HG02852 (cell line): Measurements from ENCODE around the gene KIF3A.

ENCODE experiments used
- ATAC-seq: cut with Tn5 transposase; IDR thresholded peaks from one replicate; pipeline ENCODE4 v1.9.1; 2021; ENCODE audit warnings: mild to moderate bottlenecking, moderate library complexity; ENCODE audit not compliant: unreplicated experiment

The KIF3A gene

DNA sequence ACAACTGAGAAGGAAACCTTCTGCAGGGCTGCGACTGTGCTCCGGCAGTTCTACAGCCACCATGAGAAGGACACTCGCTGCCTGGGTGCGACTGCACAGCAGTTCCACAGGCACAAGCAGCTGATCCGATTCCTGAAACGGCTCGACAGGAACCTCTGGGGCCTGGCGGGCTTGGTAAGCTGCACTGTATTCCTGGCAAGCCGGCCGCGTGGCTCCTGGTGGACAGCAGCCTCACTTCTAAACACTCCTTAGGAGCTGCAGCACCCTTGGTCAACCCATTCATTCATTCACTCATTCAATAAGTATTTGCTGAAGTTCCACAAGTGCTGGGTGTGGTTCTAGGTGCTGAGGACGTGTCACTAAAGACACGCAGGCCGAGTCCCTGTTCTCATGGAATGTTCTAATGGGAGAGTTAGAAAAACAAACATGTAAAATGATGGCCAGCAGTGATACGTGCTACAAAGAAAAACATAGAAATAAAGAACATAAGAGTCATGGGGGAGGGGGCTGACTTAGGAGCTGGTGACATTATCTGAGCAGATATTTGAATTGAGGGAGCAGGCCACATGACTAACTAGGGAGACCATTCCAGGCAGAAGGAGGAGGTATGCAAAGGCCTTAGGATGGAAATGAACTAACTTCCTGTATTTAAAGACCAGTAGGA is 57.5 kb downstream of the KIF3A start:
- ATAC-seq = no peak

DNA sequence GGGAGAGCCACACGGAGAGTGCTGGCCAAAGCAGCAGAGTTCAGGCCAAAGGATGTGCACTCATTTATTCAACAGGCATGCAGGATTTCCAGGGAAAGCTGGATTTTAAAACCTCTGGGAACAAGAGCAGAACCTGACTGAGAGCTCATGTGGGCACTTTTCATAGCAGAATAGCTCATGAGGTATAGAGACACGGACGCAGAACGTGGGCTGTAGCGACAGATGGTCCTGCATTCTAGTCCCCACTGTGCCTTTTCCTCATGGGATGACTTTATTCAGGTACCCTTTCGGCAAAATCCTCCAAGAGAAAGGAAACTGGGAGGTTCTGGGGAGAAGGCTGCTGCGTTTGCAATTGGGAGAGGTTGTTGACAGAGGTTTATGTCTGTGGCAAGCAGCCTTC is 58.2 kb downstream of the KIF3A start:
- no peak for ATAC-seq

DNA sequence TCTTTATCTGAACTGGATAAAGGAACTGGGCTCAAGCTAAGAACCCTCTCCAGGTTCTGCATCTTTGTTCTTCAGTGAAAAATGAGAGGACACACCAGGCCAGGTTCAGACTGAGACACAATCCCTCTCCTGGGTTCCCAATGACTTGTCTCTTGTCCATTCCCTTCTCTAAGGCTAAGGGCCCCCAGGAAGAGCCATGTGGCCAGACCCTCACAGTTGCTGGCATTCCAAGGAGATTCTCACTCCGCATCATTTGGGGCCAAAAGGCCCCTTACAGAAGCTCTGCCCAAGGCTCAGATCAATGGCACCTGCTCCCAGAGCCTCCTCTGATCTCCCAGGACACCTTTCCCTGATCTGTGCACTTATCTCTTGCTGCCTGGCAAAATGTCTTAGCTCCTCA is 58.6 kb downstream of the KIF3A start:
- no peak for ATAC-seq

DNA sequence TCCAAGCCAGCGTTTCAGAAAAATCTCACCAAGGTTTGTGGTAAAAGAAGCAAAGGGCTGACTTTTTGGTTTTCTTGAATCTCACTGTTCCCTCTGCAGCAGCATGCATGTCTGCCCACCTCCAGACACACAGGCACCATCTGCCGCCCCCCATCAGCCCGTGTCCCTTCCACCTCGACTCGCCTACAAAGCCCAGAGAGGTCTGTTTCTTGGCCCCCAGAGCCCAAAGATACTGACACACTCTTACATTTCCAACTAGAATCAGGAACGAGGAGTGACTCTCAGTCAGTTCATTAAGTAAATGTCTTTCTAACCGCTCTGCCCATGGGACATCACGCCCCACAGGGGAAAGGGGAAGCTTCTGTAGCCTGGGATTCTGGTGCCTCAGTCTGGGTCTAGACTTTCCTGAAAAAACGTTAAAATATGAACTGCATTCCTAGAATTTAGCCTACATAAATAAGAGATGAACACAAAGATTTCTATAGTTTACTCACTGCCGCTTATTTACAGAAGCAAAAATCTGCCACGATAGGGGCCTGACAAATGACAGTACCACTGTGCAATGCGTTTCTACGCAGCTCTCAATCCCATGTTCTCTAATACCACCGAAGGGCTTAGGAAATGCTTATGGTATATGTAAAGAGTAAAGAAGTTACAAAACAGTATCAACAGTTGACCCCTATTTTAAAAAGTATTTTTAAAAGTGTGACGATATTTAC is 59.5 kb downstream of the KIF3A start:
- ATAC-seq = no peak

DNA sequence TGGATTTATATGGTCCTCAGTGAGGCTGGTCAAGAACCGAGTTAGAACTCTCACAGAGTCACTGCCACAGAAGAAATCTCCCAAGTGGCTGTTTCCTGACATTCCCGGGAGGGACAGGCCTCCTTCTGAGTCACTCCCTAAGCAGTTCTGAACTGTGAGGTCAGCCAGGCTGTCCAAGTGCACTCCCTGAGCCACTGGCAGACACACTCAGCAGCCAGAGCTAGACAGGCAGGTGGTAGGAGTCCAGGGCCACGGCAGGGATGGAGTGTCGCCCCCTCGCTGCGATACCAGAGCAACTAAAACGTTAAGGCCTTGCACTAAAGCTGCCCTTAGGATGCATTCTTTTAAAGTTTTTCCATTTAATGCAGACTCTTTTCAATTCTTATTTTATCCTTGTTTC is 60.2 kb downstream of the KIF3A start:
- no peak for ATAC-seq

DNA sequence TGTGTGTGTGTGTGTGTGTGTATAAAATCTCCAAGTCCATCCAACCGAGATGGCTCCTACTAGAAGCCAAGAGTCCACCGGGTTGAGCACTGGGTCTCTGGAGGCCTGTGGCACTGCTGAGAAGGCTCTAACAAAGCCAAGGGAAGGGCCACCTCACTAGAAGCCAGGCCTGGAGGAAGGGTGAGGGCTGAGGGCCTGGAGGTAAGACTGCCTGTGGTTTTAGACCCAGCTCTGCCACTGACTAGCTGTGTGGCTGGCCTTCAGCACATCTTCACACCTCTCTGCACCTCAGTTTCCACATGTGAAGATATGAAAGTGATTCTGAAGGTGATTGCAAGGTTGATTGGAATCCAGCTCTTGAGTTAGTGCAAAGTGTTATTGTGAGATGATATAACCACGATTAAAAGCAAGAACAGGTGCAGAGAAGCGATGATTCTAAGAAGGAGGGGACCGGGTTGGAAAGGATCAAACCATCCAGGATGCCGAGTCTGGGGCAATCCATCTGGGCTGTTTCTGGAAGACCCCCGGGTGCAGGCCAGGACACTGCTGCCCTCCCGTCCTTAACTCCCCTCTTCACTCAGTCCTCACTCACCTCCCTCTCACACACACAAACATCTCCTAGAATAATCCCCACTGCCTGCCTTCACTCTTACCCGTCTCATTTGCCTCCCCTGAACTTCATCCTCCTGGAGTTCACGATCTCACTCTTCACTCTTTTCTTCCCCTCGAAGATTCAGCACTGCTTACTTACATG is 61.2 kb downstream of the KIF3A start:
- ATAC-seq = no peak

DNA sequence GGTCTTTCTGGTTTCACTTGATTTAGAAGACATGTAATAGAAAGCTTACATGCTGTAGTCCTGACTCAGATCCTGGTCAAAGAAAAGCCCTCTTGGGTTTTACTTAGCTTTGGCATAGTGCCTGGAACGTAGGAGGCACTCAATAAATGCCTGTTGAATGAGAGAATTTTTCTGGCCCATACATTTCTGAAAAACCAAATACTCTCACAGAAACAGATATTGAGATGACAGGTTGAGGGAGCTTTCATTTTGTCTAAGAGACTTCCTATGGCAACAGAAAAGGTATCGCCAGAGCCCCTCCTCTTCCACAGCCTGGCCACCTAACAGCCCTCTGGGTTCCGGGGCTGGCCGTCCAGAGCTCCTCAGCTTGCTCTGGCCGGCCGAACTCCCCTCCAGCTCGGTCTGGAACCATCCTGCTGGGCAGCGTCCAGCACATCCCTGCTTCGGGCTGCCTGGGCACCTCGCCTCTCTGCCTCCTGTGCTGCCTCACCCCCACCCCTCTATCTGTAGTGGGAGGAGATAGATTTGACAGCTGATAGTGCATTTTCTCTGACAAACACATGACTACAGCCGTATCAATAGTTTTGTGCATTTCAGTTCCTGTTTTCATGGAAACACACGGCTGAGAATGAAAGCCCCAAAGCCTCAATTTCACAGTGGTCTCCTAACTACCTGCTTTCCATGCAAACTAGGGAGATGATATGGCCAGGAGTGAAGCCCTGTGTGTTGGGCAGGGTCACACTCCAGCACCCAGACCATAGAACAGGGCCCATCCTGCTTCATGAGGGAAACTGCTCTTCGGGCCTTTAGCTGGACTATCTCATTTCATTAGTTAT is 62.5 kb downstream of the KIF3A start:
- ATAC-seq = peak; percentile 86

DNA sequence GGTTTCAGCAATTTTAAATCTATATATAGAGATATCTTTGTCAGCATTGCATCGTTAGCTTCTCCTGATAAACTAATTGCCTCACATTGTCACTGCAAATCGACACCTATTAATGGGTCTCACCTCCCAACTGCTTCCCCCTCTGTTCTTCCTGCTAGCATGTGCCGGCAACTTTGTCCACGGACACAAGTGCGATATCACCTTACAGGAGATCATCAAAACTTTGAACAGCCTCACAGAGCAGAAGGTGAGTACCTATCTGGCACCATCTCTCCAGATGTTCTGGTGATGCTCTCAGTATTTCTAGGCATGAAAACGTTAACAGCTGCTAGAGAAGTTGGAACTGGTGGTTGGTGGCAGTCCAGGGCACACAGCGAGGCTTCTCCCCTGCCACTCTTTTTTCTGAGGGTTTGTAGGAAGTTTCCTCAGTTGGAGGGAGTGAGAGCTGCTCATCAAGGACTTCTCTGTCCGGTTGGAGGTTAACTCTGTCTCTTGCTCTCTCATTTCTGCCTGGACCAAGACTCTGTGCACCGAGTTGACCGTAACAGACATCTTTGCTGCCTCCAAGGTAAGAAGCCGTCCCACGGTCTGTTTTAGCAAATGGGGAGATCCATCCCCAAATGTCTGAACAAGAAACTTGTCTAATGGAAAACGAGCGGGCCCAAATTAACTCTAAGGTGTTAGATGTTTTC is 63.3 kb downstream of the KIF3A start, which contains the start of gene IL4:
Gene IL4, plus strand, starts transcription at position 51 of the 692 bp plus-strand sequence. Its CDS starts 62 bp downstream, at position 113.
- no peak for ATAC-seq

DNA sequence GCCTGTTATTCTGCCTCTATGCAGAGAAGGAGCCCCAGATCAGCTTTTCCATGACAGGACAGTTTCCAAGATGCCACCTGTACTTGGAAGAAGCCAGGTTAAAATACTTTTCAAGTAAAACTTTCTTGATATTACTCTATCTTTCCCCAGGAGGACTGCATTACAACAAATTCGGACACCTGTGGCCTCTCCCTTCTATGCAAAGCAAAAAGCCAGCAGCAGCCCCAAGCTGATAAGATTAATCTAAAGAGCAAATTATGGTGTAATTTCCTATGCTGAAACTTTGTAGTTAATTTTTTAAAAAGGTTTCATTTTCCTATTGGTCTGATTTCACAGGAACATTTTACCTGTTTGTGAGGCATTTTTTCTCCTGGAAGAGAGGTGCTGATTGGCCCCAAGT is 63.9 kb downstream of the KIF3A start:
- no peak for ATAC-seq

DNA sequence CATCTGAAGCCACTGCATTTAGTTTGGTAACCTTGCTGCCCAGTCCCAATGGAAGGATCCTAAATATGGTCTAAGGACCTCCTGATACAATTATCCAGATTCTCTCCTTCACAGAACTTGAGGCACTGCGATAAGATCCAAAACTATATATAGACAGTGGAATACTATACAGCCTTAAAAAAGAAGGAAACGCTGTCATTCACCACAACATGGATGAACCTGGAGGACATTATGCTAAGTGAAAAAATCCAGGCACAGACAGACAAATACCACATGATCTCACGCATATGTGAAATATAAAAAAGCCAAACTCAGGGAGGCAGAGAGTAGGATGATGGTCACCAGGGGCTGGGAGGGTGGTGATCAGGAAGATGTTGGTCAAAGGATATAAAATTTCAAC is 66.3 kb downstream of the KIF3A start:
- ATAC-seq = no peak

DNA sequence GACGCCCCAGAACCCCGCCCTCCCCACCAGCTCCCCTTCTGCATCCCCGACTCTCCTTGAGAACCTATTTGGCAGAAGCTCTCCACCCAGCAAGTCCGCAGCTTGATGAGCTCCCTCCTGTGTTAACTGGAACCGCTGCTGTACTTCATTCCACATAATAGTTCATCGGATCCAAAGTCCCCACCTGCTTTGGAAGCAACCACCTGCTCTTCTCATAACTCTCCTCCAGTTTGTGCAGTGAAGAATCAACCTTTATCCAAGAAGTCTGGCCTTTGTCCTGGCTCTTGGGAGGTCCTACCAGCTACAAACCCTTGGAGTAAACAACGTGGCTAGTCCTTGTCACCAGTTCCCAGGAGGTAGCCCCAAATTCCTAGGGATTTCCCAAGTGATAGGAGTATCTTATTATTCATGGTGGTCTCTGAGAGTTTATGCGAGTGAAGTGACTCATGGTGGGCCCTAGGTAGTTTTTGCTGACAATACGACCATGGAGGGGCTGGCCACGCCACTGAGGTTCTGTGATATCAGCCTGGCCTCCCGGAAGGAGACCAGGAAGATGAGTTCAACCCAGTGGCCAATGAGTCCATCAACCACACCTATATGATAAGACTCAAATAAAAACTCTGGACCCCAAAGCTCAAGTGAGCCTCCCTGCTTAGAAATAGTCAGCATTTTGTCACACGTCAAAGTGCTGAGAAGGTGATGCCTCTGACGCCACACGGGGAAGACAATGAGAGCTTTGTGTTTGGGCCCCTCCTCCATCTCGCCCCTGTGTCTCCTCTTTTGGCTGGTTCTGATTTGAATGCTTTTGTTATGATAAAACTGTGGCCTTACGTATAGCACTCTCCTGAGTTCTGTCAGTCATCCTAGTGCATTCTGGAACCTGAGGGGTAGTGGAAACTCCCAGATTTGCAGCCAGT is 67.1 kb downstream of the KIF3A start:
- ATAC-seq = no peak

DNA sequence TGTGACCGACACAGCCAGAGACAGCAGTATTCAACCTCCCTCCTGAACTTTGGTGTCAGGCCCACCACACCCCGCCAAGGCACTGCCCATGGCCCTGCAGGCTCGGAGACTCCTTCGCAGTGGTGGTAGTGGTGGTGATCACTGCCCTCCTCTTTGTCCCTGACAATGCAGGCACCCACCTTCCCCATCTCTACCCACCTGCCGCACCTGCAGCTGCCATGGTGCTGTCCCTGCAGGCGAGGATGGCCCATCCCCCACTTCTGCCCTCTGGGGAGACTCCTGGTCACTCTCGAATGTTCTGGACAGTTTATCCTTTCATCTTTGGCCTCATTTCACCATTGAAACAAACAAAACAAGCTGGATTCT is 67.9 kb downstream of the KIF3A start:
- no peak for ATAC-seq

DNA sequence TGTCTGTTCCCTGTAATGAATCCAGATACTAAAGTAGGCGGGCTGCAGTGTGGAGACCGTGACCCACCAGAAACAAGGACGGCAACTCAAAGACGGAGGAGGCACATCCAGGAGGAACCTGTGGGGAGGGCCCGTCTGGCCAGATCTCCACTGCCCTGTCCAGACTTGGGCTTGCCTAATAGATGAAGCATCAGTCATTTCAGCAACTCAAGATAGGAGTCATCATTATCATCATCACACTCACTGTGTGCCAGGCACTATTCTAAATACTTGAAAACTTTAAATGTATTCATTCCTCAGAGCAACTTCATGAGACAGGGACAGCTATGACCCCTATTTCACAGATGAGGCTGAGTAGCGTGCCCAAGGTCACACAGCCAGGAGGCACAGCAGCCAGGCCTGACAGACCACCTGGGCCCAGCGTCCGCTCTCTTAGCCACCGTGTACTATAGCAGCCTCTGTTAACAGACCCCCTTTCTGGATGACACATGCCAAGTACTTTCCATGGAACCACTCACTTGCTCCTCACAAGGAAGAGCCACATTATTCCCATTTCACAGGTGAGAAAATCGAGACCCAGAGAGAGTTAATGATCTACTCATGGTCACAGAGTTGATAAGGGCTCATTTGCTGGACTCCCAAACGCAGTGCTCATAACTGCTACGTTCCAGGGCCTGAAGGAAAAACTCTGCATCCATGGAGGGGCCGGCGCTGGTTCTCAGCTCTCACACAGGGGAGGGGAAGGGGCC is 68.5 kb downstream of the KIF3A start:
- ATAC-seq = no peak

DNA sequence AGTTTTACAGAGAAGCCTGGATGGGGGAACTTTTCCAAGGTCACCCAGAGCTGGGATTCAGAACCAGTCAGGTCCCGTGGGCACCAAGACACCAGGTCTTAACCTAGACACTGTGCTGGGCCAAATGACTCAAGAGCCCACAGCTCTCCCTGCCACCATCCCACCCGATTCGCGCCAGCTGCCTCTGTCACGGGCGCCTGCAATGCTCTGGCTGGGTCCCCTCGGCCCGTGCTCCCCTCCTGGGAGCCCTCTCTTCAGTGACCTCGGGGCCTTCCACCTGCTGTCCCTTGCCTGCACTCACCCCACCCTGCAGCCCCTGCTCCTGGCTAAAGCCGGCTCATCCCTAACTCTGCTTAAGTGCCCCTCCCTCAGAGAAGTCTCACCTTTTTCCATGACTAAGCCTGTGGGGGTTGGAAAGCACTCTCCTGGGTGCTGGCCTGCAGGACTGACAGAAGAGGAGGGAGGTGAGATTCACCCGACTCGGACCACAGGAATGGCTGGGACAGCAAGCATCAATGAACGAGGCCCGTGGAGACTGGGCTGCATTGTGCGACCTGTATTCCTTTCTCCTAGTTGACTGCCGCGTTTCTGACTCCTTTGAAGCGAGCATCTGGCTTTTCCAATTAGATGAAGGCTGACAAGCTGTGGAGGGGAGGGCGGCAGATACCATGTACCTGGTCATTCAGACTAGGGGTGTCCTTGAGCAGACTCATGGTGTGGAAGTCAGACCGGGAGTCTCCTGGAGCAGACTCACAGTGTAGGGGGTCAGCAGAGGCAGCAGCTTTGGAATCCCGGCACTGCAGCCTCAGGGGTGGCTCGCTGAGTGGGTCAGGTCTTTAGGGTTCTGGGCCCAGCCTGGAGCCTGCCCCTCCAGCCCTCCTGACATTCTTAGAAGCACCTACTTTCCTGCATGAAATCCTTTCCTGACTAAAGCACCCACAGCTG is 69.3 kb downstream of the KIF3A start:
- no peak for ATAC-seq

DNA sequence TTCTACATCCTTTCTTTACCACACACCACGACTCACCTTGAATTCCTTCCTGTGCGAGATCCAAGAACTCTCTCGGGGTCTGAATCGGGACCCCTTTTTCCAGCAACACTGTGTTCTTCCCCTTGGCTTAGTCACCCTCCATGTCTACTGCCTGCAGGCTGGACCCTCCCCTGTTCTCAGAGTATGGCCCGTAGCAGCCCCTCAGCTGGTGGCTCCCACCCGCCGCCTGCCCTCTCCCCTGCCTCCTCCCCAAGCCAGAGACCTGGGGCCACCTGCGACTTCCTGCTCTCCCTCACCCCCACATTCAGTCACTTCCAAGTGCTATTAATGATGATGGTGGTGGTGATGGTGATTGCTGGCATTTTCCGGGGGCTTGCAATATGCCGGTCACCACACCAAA is 70.0 kb downstream of the KIF3A start:
- no peak for ATAC-seq

DNA sequence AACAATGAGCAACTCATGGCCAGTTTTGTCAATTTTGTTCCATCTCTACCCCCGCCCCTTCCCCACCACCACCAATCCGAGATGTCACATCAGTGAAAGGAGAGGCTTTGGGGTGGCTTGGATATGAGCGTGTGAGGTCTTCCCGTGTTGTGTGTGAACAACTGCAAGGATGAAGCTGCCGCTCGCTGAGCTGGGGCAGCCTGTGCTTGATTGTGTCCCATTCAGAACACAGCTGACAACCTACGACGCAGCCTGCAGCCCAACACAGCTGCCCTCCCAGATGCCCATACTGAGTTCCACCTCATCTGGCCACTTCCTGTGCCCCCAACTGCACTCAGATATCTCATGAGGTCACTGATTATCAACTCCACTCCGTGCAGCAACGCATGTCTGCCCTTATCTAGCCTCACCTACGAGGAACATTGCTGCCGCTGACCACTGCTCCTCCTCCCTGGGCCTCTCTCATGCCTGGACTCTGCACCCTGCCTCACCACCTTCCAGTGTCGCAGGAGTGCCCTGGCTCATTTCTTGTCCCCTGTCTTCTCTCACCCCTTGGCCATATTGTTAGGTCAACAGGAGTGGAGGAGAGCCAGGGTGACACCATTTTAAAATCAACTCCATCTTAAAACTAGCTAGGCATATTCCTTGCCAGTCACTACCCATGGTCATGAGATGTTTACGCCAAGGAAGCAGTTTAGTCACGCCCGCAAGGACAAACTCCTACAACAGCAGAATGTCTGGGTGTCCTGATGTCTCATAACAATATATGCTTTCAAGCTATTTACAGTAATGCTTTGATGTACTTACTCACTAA is 70.8 kb downstream of the KIF3A start:
- ATAC-seq = no peak

DNA sequence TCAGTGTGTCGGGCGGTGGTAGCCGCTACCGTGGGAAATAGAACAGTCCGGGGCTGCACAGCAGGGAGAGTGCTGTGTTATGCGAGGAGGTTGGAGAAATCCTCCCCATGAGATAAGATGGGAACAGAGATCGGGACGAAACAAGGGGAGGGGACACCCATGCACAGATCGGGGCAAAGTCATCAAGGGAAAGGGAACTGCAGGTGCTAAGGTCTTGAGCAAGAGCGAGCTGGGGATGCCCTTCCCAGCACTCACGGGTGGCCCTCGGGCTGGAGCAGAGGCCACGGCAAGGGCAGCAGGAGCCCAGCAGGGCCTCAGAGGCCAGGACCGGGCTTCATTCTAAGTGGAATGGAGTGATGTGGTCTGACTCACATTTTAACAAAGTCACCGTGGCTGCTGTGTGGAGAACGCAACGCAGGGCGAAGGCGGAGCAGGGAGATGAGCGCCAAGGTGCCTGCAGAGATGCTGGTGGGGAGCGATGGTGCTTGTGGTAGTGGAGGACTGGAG is 71.7 kb downstream of the KIF3A start:
- ATAC-seq = no peak
